GM19468 (cell line): ENCODE measurements around the gene LRRK2.
A peak's percentile ranks its signal among the peaks of the same experiment; 100 is the strongest.

Source experiments
- ATAC-seq: cut with Tn5 transposase; IDR thresholded peaks from one replicate; pipeline ENCODE4 v1.9.1; 2021; ENCODE audit warnings: mild to moderate bottlenecking, moderate library complexity, moderate number of reproducible peaks; ENCODE audit not compliant: unreplicated experiment; ENCODE audit errors: extremely low read depth

LRRK2 gene

DNA sequence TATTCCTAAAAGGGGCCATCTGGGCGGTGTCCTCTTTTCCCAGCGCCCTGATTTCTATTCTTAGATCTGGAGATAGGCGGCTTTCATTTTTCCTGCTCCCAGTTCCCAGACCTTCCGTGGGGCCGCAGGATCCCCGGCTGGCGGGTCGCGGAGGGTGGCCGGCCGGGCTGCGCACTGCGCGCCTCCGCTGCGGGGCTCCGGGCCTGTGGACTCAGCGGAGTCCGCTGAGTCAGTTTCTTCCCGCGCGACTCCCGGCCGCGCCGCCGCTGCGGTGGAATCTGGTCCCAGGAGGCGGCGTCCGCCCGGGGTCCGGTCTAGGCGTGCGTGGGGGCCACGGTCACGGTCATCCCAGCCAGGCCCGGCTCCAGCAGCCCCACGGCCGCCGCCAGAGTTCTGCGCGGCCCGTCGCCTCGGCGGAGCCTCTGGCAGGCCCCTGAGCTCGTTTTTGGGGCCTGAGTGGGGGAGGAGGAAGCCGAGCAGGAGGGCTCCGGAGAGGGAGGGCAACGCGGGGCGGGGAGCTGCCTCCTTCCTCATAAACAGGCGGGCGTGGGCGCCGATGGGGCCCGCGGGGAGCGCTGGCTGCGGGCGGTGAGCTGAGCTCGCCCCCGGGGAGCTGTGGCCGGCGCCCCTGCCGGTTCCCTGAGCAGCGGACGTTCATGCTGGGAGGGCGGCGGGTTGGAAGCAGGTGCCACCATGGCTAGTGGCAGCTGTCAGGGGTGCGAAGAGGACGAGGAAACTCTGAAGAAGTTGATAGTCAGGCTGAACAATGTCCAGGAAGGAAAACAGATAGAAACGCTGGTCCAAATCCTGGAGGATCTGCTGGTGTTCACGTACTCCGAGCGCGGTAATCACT, at the start of gene LRRK2:
Gene LRRK2 (plus strand): TSS at position 559 of the 853 bp plus-strand sequence. CDS start 135 bp downstream, at position 694.
- peak; percentile 34 for ATAC-seq

DNA sequence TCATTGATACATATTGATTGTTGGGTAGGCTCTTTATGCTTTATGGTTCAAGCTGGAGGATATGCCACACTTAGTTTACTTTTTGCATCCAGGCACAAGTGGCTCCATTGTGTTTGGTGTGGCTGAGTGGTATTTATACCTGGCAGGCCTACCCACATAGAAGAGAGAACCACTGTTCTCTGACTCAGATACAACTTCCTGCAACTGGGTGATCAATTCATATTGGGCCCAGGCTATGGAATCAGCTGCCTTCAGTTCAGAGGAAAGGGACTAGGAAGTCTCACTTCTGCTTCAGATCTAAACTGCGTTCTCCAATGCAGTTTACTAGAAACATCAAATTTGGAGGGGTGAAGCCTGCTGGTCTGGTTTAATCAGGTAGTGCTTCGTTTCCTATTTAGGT, 49.8 kb upstream of the LRRK2 start:
- no peak for ATAC-seq

DNA sequence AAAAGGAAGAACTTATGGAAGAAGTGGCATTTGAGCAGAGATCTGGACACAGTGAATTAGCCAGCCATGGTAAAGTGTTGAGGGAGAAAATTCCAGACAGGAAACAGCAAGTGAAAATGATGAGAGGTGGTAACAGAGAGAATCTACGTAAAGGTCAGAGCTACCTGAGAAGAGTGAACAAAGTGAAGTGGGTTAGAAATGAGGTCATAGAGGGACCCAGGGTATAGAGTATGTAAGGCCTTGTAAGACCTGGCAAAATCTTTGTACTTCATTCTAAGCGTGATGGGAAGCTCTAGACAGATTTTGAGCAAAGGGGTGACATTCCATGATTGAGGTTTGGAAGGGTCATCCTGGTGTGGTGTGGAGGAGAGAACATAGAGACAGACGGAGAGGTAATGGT, 49.3 kb upstream of the LRRK2 start:
- ATAC-seq: no peak

DNA sequence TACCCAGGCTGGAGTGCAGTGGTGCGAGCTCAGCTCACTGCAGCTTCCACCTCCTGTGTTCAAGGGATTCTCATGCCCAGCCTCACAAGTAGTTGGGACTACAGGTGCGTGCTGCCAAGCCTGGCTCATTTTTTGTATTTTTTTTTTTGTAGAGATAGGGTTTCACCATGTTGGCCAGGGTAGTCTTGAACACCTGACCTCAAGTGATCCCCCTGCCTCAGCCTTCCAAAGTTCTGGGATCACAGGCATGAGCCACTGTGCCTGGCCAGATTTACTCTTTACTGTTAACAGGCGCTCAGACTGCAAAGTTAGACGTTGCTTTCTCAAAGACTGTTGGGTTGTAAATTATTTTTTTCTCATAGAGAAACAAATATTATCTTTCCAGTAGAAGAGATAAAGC, 46.1 kb upstream of the LRRK2 start:
- ATAC-seq: no peak

DNA sequence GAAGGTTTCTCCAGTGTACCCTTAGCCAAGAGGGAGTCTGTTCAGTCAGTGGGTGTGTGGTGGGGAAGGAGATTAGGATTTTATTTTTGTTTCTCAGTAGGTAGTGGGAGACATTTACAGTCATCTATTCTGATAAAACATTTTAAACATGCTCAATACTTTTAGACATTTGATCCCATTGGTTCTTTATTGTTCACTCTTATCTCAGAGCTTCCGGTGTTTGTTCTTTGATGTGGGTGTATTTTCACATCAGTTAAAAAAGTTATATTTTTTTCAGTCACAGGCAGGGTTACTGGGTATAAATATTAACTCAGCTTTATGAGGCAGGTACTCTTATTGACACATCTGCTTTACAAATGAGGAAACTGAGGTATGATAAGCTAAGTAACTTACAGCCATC, 43.3 kb upstream of the LRRK2 start:
- no peak for ATAC-seq

DNA sequence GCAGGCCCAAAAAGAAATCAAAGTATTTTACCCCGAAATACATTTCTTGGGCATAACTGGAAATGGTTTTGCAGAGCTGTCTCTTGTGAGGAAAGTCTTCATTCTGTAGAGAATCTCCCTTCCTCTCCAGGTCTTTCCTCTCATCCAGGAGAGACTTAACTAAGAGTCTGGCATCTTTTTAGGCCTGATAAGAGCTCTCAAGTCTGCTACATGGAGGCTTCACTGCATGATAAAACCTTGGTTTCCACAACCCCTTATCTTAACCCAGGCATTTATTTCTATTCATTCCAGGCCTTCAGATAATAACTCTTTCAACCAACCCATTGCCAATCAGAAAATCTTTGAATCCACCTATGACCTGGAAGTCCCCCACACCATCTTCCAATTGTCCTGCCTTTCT, 41.1 kb upstream of the LRRK2 start:
- no peak for ATAC-seq

DNA sequence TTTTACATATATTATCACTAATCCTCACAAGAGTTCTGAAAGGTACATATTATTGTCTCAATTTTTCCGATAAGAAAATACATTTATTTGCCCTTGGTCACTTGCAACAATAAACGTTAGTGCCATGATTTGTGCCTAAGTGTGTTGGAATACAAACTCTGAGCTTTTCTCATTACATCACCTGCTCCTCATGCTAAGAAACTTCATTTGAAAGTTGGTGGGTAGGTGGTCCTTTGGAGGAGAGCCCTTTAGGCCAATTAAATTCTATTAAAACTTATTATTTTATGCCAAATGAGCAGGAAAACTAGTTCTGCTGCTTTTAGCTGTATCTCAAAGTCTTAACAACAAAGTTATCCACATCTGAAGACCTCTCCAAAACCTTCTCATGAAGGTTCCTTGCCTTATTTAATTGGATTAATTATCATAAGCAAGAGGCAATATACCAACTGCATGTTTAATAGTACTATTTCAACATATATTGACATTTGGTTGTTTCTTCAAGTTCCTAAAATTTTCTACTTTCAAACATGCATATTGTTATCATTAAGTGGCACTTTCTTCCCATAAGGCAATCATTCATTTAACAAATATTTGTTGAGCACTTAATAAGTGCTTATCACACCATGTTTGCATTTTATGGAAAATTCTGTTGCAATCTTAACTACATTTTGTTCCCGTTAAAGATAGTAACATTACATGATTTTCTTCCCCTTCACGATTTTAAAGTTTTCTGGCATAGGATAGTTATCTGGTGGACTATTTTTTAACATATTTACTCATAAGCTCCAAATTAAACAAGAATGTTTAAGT, 40.1 kb upstream of the LRRK2 start:
- ATAC-seq: no peak

DNA sequence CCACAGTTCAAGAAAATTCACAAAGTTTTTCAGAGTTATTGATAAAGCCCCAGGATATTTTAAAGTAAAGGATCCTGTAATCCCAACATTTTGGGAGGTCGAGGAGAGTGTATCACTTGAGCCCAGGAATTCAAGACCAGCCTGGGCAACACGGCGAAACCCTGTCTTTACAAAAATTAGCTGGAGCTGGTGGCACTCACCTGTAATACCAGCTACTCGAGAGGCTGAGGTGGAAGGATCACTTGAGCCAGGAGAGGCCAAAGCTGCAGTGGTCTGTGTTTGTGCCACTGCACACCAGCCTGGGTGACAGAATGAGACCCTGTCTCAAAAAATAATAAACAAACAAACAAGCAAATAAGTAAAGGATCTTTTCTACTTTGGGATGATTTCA, 39.5 kb upstream of the LRRK2 start:
- ATAC-seq: no peak

DNA sequence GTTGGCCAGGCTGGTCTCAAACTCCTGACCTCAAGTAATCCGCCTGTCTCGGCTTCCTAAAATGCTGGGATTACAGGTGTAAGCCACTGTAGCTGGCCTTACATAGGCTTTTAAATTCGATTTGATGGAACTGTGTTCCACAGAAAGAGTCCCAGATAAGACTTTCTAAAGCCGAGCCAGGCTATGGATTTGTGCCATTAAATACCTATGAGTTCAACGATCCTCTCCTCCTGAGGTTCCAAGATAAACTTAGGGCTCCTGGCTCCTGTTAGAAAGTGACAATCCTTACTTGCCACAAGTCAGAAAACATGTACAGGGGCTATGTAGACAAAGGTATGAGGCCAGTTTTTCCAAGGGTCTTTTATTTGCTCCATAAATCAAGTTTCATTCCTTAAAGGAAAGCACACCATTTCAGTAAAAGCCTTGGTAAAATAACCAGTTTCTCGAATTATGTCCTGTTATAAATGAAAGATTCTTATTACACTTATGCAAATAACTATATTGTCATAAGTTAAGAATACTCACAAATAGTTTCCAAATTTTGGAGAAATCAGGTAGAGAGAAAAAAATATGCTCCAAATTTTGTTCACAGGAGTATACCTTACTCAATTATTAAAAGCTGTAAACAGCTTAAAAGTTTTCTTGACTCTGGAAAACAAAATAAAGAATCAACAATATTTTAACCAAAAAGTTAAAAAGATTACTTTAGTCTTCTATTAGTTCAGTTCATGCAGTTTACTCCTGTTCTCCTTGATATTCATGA, 36.1 kb upstream of the LRRK2 start:
- ATAC-seq: no peak

DNA sequence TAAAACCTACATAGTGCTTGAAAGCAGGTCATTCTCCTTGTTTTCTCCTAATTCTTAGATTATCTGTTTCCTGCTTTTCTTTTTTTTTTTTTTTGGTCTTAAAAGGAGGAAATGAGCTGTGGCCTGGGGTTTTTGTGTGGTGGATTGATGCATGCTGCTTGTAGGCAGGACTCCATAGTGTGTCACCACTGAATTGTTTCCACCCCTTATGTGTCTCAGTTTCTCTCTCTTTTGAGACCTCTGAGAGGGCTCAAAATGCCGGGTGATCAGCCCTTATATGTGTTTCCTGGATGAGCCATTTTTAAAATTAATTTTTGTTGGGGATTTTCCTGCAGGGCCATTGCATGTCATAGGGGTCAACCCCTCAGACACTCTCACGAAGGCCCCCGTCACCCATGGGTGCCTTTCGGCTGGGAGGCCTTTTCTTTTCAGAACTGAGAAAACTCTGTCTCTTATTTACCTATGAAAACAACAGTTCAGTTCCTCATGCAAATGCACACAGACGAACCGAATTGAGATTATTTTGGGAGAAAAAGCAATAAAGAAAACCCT, 32.0 kb upstream of the LRRK2 start:
- peak; percentile 99 for ATAC-seq

DNA sequence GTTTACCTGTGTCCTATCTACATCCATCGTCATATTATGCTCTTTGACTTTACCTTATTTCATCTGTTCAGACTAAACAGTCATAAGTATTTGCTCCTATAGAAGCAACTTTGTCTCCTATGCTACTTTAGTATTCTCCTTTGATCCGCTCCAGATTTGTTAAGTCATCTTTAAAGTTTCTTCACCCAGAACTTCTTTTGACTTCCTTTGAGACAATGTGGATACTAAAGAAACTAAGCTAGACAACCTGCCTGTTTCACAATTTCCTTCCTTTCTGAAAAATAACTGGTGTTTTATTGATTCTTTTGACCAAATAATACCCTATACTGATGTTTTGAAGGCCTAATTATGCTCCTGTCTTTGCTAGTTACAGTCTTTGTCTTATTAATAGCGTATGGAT, 30.0 kb upstream of the LRRK2 start:
- no peak for ATAC-seq

DNA sequence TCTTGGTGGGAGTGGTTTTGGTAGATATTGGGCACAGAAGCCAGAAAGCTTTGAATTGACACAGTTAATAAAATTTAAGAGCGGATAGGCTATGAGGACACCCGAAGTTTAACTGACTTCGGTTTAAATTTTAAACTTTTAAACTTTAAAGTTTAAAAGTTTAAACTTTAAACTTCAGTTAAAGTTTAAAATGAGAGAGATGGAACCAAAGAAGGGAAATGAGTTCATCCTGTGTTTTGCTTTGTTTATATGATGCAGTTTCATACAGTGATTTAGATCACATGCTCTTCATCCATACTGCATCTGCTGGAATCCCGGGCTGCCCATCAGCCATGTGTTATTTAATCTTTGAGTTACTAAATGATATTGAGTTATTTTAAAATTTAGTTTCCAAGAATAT, 27.2 kb upstream of the LRRK2 start:
- ATAC-seq: no peak

DNA sequence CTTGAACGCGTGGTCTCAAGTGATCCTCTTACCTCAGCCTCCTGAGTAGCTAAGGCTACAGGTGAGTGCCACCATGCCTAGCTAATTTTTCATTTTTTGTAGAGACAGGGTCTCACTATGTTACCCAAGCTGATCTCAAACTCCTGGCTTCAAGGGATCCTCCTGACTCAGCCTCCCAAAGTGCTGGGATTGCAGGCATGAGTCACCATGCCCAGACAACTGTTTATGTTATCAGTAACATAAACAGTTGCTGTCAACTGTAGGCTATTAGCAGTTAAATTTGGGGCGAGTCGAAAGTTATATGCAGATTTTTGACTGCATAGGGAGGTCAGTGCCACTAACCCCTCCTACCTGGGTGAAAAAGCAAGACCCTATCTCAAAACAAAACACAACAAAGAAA, 26.2 kb upstream of the LRRK2 start:
- ATAC-seq: no peak

DNA sequence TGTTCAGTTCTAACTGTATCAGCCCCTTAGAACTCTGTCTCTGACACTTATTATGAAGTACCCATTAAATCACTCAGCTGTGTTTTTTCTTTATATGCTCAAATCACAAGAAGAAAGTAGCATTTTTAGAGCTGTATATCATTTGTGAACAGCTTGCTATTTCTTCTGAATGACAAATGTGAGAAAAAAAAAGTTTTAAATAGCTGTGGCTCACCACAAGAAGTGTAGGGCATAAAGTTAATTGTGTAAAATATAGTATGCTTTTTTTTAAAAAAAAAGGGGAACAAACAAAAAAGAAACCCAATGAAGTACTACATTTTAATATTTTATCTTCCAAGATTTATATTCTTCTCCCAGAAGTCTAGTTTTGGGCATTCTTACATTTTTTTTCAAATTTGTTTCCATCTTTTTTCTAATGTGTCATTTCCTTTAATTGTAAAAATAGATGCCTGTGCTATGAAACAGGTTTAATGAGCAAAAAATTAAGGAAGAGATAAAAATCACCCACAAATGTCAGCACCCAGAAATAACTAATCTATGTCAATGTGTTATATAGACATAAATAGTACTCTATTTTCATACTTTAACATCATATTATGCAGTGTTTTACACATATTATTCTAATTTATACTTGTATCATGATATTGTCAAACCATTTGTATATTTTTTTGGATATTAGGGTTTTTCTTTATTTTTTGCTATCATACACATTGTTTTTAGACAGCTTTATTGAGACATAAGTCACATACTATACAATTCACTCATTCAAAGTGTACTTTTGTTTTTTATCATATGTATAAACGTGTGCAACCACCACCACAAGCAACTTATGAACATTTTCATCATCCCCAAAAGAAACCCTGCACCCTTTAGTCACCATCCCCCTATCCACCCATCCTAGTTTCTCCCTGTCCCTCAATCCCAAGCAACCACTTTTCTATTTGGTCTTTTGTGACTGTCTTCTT, 22.4 kb upstream of the LRRK2 start:
- no peak for ATAC-seq

DNA sequence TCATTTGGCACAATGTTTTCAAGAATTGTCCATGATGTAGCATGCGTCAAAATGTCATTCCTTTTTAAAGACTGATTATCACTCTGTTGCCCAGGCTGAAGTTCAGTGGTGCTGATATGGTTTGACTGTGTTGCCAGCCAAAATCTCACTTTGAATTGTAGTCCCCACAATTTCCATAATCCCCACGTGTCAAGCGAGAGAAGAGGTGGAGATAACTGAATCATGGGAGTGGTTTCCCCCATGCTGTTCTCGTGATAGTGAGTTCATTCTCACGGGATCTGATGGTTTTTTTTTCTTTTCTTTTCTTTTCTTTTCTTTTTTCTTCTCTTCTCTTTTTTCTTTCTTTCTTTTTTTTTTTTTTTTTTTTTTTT, 21.8 kb upstream of the LRRK2 start:
- no peak for ATAC-seq

DNA sequence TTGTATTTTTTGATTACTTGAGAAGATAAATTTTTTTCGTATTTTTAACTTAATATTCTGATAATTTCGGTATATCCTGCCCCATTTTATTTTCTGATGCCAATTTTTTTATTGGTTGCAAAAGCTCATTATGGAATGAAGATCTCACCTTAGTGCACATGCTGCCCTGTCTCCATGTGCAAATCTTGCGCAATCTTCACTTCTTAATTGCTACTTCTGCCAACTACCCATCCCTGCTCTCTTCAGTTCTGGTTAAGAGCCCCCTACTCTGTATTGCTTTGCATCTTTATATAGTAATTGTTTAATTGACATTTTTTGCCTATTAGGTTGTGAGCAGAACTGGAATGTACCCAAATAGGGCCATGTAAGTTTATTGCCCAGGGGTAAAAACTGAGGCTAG, 20.5 kb upstream of the LRRK2 start:
- ATAC-seq: no peak

DNA sequence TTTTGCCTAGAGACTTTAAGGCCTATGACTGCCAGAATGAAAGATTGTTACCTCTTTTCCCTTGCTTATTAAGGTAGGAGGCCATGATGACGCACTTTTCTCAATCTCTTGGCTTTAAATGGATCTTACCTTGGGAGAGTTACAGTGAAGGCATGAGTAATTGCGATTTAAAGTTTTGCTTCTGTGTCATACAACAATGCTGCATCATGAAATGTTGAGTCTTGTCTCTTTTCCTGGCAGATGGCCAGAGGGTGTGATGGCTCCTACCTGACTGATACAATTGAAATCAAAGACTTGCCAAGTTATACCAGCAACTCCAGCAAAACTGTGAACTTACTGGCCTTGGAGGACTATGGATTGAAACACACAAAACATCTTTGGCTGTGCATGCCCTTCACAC, 17.2 kb upstream of the LRRK2 start:
- ATAC-seq: no peak

DNA sequence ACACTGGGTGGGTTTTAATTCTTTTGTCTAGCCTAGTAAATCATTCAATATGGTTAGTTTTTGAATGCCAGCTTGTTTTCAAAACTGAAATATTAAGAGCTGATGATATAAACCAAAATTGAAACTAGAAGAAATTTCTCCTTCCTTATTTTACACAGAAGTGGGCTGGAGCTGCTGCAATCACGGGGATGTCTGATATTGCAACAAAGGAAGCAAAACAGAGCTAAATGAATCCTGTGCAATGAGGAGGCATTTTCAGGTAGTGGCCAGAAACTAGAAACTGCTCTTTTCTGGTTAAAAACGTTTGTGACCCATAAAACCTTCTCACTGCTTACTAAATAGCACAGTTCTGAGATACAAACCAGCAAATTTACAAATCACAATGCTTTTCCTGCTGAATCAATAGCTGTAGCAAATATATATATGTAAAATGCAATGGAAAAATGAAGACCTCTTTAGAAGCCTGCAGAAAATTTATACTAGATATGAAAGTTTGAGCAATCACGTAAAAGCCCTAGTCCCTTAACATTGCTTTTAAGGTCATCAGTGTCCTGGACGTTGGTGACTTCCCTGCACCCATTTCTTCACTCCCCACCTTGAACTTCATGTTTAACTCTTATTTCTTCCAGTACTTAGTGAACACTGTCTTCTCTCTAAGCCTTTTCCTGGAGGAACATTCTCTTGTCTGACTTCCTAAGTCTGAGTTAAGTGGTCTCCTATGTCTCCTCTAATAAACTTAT, 15.9 kb upstream of the LRRK2 start:
- ATAC-seq: peak; percentile 77

DNA sequence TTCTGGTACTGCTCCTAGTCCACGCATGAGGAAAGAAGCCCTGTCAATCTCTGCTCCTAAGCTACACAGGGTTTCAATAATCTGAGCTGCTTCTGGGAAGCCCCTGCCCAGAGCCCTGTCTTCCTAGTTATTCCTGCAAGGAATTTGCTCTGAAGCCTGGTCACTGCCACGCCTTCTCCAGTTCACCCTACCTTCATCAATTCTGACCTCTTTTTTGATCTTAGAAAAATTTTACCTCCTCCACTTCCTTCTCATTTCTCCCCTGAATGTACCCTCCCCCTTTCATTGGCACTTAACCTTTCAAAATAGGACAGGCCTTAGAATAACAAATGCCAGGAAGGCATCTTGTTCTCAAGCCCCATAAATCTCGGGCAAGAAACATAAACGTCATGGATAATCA, 14.9 kb upstream of the LRRK2 start:
- ATAC-seq: no peak
